OCI-LY1 (cell line): ENCODE data around the gene EIF2A.

Experiments
- H2AFZ ChIP-seq: fragments of 200-600 bp; sonication (generic), shearing (Covaris generic); 2 replicates; pipeline ENCODE4 v1.6.0; 2014; ENCODE audit warnings: antibody characterized with exemption, mild to moderate bottlenecking, low read length
- H3F3A ChIP-seq: fragments of 200-600 bp; sonication (generic), shearing (Covaris generic); 2 replicates; pipeline ENCODE4 v1.6.0; 2014; ENCODE audit warnings: mild to moderate bottlenecking, antibody characterized with exemption, low read length, moderate library complexity; ENCODE audit not compliant: insufficient read depth
- H3K27ac ChIP-seq: fragments of 200-600 bp; sonication (generic); 2 replicates; pipeline ENCODE4 v1.5.1; 2014; ENCODE audit warnings: low read length, mixed run types, mild to moderate bottlenecking, low read depth; ENCODE audit not compliant: poor library complexity, severe bottlenecking
- H3K27me3 ChIP-seq: fragments of 200-600 bp; sonication (generic); 2 replicates; pipeline ENCODE4 v1.6.0; 2014; ENCODE audit warnings: antibody characterized with exemption, mild to moderate bottlenecking, low read length, moderate library complexity; ENCODE audit not compliant: insufficient read depth
- H3K36me3 ChIP-seq: fragments of 200-600 bp; sonication (generic); 2 replicates; pipeline ENCODE4 v1.6.1; 2014; ENCODE audit warnings: mild to moderate bottlenecking, antibody characterized with exemption, low read length, moderate library complexity, mixed read lengths; ENCODE audit not compliant: insufficient read depth
- H3K4me1 ChIP-seq: fragments of 200-600 bp; sonication (generic); 2 replicates; pipeline ENCODE4 v1.5.1; 2014; ENCODE audit warnings: mild to moderate bottlenecking, low read length, moderate library complexity; ENCODE audit not compliant: insufficient read depth, severe bottlenecking
- H3K4me2 ChIP-seq: fragments of 200-600 bp; sonication (generic), shearing (Covaris generic); 2 replicates; pipeline ENCODE4 v1.6.1; 2014; ENCODE audit warnings: low read length
- H3K4me3 ChIP-seq: fragments of 200-600 bp; sonication (generic); 2 replicates; pipeline ENCODE4 v1.5.1; 2014; ENCODE audit warnings: low read length, low read depth, mild to moderate bottlenecking, mixed read lengths; ENCODE audit not compliant: poor library complexity, severe bottlenecking
- H3K79me2 ChIP-seq: fragments of 200-600 bp; shearing (Covaris generic); 2 replicates; pipeline ENCODE4 v1.6.1; 2016; ENCODE audit warnings: mixed run types, low read length, mixed read lengths; ENCODE audit not compliant: insufficient read depth
- H3K9ac ChIP-seq: fragments of 200-600 bp; sonication (generic), shearing (Covaris generic); 2 replicates; pipeline ENCODE4 v1.6.1; 2014; ENCODE audit warnings: mild to moderate bottlenecking, low read length, mixed read lengths
- H3K9me2 ChIP-seq: fragments of 200-600 bp; sonication (generic), shearing (Covaris generic); 2 replicates; pipeline ENCODE4 v1.6.1; 2014; ENCODE audit warnings: low read depth, mild to moderate bottlenecking, low read length, mixed read lengths
- H3K9me3 ChIP-seq: fragments of 200-600 bp; shearing (Covaris generic); 2 replicates; pipeline ENCODE4 v1.6.1; 2014; ENCODE audit warnings: low read length, mixed read lengths
- H4K20me1 ChIP-seq: fragments of 200-600 bp; sonication (generic), shearing (Covaris generic); 2 replicates; pipeline ENCODE4 v1.6.0; 2016; ENCODE audit warnings: mild to moderate bottlenecking, low read length; ENCODE audit not compliant: insufficient read depth
- EZH2 ChIP-seq: fragments of 200-600 bp; sonication (generic), shearing (Covaris generic); IDR thresholded peaks from 2 replicates; pipeline ENCODE4 v1.8.0; 2017; ENCODE audit warnings: borderline replicate concordance, mixed run types, mild to moderate bottlenecking, antibody characterized with exemption, low read length, moderate library complexity, mixed read lengths
- TF ChIP-seq, protein P1 (sequence below): fragments of 200-600 bp; sonication (generic), shearing (Covaris generic); IDR thresholded peaks from 2 replicates; pipeline ENCODE4 v1.5.1; 2017; ENCODE audit warnings: mild to moderate bottlenecking, antibody characterized with exemption, low read length, moderate library complexity, mixed read lengths

Gene EIF2A

DNA sequence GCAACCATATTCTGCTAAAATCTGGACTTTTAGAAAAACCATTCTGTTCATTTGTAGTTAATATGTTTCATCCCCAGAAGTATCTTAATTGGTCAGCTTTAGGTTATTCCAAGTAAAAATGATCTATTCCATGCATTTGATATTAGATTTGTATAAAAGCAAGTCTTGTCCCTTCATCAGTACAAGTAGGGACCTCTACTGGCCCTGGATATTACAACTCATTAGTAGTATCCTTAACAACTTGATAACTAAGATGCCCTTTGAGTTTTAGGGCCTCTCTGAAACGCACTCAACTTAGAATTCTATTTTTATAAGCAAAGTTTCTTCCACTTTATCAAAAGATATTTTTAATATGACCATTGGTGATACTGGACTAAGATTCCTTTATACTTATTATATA is 31.3 kb downstream of the EIF2A start:
- Histone ChIP-seq H3F3A (no peaks in the 10 kb centered on the region), H3K79me2 (no peaks in the 10 kb centered on the region), H3K27me3 (no peaks in the 10 kb centered on the region), H2AFZ (no peak overlapping the region), H3K4me2 (no peak overlapping the region), H3K4me3 (no peak overlapping the region), H3K9me3 (no peaks in the 10 kb centered on the region), H3K4me1 (no peaks in the 10 kb centered on the region), H3K9me2 (no peaks in the 10 kb centered on the region), H3K36me3 (peaks cover 84% of the 10 kb centered on the region), H3K9ac (no peak overlapping the region), H3K27ac (no peak overlapping the region), H4K20me1 (no peaks in the 10 kb centered on the region)
- TF ChIP-seq EZH2, result no peak
- TF ChIP-seq, protein P1, sequence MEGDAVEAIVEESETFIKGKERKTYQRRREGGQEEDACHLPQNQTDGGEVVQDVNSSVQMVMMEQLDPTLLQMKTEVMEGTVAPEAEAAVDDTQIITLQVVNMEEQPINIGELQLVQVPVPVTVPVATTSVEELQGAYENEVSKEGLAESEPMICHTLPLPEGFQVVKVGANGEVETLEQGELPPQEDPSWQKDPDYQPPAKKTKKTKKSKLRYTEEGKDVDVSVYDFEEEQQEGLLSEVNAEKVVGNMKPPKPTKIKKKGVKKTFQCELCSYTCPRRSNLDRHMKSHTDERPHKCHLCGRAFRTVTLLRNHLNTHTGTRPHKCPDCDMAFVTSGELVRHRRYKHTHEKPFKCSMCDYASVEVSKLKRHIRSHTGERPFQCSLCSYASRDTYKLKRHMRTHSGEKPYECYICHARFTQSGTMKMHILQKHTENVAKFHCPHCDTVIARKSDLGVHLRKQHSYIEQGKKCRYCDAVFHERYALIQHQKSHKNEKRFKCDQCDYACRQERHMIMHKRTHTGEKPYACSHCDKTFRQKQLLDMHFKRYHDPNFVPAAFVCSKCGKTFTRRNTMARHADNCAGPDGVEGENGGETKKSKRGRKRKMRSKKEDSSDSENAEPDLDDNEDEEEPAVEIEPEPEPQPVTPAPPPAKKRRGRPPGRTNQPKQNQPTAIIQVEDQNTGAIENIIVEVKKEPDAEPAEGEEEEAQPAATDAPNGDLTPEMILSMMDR, result peak; percentile 24; the same call in 1 of the 2 replicates

DNA sequence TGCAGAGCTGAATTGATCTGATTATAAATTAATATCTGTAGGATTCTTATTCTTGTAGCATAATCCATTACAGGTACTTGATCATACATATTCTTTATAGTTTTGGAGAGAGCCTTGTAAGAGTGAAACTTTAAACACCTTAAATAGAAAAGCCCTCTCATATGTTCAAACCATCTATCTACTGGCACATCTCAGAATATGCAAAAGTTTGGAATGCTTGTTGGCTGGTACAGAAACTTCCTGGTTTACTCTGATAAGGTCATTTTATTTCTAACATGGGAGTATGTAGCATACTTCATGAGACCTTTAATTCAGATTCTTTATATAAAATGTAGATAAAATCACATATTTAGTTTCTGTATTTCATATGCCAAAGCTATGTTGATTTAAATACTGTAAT is 34.6 kb downstream of the EIF2A start:
- no peak overlapping the region for H3K9ac ChIP-seq
- no peaks in the 10 kb centered on the region for H3K4me1 ChIP-seq
- no peaks in the 10 kb centered on the region for H3K27me3 ChIP-seq
- no peak overlapping the region for H2AFZ ChIP-seq
- H3F3A ChIP-seq, result no peaks in the 10 kb centered on the region
- H3K4me3 ChIP-seq, result no peak overlapping the region
- H4K20me1 ChIP-seq, result no peaks in the 10 kb centered on the region
- peaks cover 93% of the 10 kb centered on the region for H3K36me3 ChIP-seq
- H3K9me3 ChIP-seq, result no peaks in the 10 kb centered on the region
- TF ChIP-seq, protein P1, result no peak
- TF ChIP-seq EZH2, result no peak
- peaks cover 14% of the 10 kb centered on the region; the same call in 1 of the 2 replicates for H3K79me2 ChIP-seq
- H3K9me2 ChIP-seq, result no peaks in the 10 kb centered on the region
- H3K4me2 ChIP-seq, result no peak overlapping the region
- H3K27ac ChIP-seq, result no peak overlapping the region

DNA sequence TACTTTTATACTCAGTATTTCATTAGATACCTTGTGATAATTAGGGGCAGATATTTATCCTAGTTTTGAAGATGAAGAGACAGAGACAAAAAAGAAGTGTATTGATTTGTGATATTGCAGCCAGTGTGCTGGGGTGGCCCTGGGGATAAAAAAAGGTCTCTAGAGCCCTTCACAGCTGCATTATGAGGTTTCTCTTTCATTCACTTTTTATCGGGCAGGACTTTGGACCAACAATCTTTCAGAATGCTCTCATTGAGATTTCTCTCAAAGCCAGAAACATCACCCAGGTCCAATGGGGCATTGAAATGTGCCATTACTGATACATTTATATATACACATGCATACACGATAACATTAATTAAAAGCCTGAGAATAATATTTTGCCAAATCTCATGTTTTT is 36.0 kb downstream of the EIF2A start:
- no peak overlapping the region for H2AFZ ChIP-seq
- no peak overlapping the region for H3K4me3 ChIP-seq
- H3K36me3 ChIP-seq, result peaks cover 89% of the 10 kb centered on the region

More for the DNA sequence above, 36.0 kb downstream of the EIF2A start:
- Histone ChIP-seq H4K20me1 (no peaks in the 10 kb centered on the region), H3K9me3 (no peaks in the 10 kb centered on the region), H3K9ac (no peak overlapping the region), H3K4me1 (no peaks in the 10 kb centered on the region), H3K9me2 (no peaks in the 10 kb centered on the region), H3K27ac (no peak overlapping the region), H3K4me2 (no peak overlapping the region), H3K27me3 (no peaks in the 10 kb centered on the region), H3K79me2 (peaks cover 14% of the 10 kb centered on the region; the same call in 1 of the 2 replicates), H3F3A (no peaks in the 10 kb centered on the region)
- TF ChIP-seq, protein P1, result no peak
- no peak for TF ChIP-seq EZH2
